Measurements from ENCODE around the gene POR.
"Not testable (repeated sequence)": the region's sequence is repeated elsewhere in the genome, so short reads cannot be mapped to it uniquely, and the experiment has no call there.

The POR gene

DNA sequence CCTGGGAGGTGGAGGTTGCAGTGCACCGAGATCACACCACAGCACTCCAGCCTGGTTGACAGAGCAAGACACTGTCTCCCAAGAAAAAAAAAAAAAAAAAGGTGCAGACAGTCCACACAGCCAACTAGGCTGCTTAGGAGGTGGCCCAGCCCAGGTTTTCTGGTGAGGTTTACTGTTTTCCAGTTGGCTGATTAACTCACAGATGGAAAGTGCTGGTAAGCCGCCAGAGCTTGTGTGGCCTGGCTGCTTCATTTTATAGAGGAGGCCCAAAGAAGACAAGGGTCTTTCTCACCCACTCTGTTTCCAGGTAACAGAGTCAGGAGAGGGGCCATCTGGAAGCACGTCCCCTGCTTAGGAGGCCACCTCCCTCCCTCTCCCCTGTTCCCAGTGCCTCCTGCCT, 29.9 kb upstream of the POR start:
- no peak for DNase-seq (ENCODE audit: low spot score)

DNA sequence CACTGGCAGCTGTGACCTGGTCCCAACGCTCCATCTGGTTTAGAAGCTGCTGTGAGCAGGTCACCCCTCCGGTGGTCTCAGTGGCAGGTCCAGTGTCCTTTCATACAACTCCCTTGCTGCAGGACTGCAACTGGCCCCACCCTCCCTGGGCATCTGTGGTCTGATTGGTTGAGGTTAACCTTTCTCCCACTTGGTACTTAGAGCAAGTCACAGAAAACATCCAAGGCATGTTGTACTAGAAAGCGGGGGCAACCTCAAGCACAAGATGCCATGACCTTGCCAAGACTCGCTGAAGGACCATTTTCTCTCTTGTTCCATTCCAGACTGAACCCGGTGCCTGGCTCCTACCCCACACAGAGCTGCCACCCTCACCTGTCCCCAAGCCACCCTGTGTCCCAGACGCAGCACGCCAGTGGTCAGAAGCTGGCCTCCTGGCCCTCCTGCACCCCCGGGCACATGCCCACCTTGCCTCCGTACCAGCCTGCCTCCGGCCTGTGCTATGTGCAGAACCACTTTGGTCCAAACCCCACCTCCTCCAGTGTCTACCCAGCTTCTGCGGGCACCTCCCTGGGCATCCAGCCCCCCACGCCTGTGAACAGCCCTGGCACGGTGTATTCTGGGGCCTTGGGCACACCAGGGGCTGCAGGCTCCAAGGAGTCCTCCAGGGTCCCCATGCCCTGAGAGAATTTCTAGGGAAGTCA, 27.1 kb upstream of the POR start:
- DNase-seq (ENCODE audit: low spot score) = no peak

DNA sequence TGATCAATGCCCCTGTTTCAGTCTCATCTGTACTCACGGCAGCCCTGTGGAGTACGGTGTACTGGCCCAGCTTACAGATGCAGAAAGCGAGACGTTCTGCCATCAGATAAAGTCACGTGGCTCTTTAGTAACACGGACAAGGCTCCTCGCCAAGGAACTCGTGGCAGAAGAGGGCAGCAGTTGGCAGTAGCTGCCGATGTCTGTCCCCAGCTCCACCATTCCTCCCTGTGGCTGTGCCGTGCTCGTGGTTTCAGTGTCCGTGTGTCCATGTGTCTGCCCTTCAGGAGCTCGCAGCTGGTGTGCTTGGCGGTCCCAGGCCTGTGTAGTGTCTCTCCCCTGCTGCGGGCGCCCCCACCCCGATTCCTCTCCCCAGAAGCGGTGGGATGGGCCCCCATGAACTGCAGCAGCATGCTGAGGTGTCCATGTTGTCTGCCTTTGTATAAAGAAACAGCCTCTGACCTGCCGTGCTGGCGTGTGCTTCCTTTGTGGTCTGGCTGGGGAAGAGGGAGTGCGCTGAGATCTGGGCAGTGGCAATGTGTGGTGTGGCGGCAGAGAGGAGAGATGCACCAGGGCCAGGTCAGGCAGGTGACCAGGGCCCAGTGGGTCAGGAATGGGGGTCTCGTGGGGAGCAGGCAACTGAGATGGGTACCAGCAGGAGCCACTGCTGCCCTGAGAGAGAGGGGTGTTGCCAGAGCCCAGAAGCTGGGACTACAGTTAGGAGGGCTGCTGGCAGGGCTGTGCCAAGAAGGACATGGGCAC, 26.3 kb upstream of the POR start:
- DNase-seq (ENCODE audit: low spot score) = no peak

DNA sequence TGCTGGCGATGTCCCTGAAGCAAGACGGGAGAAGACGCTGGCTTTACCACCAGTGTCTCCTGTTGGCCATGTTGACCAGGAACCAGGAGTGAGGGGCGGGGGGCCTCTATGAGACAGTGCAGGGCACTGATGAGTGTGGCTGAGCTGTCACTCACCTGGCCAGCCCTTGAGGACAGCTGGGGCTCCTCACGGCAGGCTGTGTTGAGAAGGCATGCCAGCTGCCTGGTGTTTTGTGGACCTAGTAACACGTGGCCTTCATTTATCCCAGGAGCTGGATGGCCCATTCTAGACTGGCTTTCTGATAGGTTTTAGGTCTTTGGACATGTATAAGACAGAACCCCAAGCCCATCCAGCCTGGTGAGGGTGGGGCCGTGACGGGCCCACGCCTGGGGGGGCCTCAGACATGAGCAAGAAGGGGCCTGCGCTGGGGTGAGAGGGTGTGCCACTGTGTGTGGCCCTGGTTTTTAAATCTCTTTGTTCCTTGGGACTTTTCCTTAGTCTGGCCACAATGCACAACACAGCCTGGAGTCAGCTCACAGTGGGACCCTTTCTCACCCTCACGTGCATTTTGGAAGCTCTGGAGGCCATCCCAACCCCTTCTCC, 25.6 kb upstream of the POR start:
- no peak for DNase-seq (ENCODE audit: low spot score)

DNA sequence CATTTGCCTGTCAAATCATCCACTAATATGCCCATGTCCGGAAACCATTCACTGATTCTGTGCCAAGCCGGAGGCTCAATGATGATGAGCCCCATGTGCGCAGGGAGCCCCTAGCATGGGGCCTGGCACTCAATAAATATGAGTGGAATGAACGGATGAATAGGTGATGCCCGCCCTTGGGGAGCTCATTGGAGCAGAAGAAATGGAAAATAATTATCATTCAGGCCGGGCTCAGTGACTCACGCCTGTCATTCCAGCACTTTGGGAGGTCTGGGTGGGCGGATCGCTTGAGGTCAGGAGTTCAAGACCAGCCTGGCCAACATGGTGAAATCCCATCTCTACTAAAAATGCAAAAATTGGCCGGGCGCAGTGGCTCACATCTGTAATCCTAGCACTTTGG, 25.1 kb upstream of the POR start:
- DNase-seq (ENCODE audit: low spot score) = no peak

DNA sequence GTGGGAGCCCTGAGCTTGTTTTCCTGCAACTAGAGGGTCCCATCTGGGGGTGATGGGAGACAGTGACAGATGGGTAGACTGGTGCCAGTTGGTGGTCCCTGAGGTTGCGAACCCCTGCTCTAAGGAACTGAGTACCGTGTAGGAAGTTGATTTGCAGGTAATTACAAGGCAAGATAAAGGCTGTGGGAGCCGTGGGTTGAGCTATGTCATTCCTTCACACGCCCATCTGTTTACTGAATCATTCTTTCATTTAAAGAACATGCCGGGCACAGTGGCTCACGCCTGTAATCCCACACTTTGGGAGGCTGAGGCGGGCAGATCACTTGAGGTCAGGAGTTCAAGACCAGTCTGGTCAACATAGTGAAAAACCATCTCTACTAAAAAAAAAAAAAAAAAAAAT, 23.7 kb upstream of the POR start:
- not testable (repeated sequence) for DNase-seq (ENCODE audit: low spot score)

DNA sequence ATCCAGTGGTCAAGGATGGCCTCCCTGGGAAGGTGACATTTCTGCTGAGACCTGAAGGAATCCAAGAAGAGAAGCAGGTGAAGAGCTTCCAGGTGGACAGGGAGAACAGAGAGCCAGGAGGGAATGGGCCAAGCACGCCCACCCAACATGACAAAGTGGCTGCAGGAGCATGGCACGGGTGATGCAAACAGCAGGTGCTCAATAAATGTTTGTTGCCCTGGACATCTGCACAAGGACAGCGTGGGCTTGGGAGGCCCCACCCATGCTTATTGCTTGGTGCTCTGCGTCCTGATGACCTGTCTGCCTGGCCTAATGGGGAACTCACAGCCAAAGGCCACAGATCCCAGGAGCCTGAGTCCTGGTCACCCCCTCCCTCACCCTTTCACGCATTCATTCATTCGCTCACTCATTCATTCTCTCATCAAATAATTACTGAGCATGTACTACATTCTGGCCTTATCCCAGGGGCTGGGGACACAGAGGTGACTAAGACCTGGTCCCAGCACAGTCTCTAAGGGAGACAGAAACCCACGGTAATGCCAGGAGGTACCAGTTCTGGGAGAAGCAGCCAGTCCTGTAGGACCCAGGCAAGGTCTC, 23.0 kb upstream of the POR start:
- no peak for DNase-seq (ENCODE audit: low spot score)

DNA sequence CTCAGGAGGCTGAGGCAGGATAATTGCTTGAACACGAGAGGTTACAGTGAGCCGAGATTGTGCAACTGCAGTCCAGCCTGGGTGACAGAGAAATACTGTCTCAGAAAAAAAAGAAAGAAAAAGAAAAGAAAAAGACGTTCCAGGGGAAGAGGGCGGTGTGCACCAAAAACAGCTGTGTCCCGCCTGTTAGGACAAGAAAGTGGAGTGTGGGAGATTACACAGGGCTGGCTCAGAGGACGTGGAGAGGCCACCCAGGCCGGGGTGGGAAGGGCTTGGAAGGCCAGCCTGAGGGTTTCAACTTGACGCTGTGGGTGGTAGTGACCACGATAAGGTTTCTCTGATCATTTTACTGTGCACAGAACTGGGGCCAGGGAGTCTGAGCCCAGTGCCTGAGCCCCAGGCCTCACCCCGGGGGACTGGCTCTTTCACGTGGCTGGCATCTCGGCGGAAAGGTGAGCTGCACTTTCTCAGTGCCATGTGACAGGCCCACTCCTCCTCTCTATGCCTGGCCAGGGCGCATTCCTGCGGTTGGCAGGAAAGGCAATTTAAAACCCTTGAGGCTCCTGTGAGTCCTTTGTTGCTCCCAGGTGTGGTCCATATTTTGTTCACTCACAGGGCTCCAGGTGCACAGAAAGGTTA, 22.2 kb upstream of the POR start:
- no peak for DNase-seq (ENCODE audit: low spot score)

DNA sequence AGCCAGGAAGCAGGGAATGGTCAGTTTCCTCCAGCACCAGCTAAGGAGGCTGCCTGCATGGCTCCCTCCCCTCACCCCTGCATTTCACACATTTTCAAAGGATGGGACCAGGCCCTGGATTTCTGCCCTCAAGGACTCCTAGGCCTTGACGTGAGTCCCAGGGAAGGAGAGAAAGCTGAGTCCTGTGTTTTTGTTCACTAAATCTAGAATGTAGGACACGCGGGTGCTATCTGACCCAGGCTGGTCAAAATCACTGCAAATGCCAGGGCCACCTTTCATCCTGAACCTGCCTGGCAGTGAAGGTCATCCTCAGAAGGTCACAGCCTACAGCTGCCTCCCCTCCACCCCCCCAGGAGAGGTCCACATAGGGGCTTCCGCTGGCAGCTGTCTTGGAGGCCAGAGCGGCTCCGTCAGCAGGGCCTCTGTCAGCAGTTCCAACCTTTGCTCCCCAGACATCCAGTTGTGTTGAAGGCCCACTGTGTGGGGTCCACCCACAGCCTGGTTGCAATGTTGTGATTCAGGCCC, 18.1 kb upstream of the POR start:
- no peak for DNase-seq (ENCODE audit: low spot score)

DNA sequence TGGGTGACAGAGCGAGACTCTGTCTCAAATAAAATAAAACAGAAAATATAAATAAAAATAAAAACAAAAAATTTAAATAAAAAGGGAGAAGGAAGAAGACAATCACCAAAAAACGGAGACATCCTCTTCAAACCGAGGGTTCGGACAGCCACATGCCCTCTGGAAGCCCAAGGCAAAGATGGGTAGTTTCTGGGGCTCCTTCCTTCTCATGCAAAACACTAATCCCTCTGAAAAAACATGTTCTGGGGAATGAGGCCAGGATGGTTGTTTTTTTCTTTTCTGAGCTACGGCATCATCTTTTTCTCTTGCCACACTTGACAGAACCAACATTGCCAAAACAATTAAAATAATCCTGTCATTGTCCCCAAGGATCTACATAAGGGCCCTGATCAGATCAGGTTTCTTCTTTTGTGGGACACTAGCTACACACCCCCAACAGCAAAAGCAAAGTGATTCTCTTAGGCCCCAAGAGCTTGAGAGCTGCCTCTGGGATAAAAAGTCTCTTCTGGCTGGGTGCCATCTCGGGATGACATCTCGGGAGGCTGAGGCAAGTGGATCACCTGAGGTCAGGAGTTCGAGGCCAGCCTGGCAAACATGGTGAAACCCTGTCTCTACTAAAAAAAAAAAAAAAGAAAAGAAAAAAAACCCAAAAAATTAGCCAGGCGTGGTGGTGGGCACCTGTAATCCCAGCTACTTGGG, 14.2 kb upstream of the POR start:
- no peak for DNase-seq (ENCODE audit: low spot score)

DNA sequence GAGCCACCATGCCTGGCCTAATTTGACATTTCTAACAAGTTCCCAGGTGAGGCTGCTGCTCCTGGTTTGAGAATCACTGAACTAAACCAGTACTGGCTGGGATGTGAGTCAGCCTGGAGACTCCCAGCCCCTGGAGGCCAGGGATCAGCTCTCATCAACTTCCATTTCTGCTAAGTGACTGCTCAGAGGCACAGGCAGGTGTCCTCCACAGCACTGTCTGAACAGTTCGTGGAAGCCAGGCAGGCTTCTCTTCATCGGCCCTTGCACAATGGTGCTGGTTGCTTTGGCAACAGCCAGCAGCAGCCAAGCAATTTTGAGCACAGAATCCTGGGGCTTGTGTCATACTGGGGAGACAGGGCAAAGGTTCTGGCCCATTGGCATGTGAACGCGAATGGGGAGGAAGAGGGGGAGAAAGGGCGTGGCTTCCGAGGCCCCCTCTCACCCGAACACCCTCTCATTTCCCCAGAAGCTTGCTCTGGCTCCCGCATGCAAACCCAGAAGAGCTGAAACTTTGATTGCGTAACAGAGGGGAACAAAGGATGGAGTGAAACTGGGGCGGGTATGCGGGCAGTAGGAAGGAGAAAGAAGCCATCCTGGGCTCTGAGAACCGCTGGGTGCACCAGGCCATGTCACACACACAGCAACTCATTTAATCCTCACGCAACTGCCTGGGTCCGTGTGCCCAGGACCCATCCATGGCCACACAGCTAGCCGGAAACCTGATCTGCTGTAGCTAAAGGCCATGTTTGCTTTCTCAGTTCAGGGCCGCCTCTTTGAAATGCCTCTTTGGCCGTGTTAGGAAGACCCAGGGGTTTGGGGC, 9.0 kb upstream of the POR start:
- DNase-seq (ENCODE audit: low spot score) = no peak

DNA sequence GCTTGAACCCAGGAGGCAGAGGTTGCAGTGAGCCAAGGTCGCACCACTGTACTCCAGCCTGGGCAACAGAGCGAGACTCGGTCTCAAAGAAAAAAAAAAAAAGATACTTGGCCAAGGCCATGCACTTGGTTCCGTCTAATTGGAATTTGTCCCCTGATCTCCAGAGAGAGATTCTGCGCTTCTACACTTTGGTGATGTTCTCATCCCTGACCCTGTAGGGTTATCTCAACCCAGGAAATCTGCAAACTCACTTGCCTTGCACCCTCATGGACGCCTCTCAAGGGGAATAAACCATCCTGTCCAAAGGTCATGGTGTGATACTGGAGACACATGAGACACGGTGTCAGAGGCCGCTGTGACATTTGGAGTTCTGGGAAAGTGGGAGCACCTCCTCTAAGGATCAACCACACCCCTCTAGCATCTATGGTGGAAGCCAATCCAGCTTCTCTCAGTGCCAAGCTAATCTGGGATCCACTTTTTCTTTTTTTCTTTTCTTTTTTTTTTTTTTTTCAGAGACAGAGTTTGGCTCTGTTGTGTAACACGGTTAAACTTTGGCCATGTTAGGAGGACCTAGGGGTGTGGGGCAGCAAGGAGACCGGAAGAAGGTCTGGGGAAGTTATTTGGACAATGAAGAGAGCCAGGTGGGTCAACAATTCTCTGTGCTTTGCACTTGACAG, 7.8 kb upstream of the POR start:
- no peak for DNase-seq (ENCODE audit: low spot score)

DNA sequence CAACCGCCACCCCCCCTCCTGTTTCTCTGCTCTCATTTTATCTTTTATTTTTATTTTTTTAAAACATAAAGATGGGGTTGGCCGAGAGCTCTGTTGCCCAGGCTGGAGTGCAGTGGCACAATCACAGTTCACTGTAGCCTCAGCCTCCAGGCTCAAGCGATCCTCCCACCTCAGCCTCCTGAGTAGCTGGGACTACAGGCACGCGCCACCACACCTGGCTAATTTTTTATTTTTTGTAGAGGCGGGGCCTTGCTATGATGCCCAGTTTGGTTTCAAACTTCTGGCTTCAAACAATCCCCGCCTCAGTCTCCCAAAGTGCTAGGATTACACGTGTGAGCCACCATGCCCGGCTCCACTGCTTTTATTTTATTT, 7.3 kb upstream of the POR start:
- DNase-seq (ENCODE audit: low spot score) = not testable (repeated sequence)

DNA sequence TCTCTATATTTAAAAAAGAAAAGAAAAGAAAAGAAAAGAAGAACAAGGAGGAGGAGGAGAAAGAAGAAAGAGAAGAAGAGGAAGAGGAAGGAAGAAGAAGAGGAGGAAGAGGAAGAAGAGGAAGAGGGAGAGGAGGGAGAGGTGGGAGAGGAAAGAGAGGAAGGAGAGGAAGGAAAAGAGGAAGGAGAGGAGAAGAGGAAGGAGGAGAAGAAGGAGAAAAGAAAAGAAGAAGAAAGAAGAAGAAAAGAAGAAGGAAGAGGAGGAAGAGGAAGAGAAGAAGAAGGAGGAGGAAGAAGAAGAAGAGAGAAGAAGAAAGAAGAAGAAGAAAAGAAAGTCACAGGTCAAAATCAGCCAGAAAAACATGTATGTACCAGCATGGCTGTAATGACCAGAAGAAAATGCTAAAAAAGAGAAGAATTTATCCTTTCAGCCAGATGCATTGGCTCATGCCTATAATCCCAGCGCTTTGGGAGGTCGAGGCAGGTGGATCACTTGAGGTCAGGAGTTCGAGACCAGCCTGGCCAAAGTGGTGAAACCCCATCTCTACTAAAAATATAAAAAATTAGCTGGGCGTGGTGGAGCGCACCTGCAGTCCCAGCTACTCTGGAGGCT, 5.3 kb upstream of the POR start:
- DNase-seq (ENCODE audit: low spot score) = no peak

DNA sequence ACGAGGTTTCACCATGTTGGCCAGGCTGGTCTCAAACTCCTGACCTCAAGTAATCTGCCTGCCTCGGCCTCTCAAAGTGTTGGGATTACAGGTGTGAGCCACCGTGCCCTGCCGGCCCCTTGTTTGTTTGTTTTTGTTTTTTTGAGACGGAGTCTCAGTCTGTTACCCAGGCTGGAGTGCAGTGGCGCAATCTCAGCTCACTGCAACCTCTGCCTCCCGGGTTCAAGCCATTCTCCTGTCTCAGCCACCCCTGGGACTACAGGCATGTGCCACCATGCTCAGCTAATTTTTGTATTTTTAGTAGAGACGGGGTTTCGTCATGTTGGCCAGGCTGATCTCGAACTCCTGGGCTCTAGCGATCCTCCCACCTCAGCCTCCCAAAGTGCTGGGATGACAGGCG, 3.8 kb upstream of the POR start:
- DNase-seq (ENCODE audit: low spot score) = not testable (repeated sequence)

DNA sequence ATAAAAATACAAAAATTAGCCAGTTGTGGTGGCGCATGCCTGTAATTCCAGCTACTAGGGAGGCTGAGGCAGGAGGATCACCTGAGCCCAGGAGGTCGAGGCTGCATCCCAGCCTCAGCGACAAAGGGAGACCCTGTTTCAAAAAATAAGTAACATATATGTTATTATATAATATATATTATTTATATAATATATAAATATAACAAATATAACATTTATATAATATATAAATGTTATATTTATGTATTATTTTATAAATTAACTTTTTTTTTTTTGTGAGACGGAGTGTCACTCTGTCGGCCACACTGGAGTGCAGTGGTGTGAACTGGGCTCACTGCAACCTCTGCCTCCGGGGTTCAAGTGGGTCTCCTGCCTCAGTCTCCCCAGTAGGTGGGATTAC, 1.5 kb upstream of the POR start:
- DNase-seq (ENCODE audit: low spot score) = no peak

DNA sequence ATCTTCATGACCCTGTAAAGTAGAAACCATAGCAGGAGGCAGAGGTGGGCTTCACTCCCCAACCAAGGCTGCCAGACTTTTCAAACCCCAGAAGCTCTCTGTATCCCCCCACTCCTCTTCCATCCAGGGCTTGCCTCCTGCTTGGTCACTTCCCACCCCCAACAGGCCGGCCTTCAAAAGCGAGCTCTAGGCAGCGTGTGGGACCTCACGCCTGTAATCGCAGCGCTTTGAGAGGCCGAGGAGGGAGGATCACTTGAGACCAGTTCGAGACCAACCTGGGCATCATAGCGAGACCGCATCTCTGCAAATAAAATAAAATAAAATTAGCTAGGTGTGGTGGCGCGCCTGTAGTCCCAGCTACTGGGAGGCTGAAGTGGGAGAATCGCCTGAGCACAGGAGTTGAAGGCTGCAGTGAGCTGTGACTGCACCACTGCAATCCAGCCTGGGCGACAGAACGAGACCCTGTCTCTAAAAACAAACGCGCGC, 743 bp upstream of the POR start:
- no peak for DNase-seq (ENCODE audit: low spot score)

DNA sequence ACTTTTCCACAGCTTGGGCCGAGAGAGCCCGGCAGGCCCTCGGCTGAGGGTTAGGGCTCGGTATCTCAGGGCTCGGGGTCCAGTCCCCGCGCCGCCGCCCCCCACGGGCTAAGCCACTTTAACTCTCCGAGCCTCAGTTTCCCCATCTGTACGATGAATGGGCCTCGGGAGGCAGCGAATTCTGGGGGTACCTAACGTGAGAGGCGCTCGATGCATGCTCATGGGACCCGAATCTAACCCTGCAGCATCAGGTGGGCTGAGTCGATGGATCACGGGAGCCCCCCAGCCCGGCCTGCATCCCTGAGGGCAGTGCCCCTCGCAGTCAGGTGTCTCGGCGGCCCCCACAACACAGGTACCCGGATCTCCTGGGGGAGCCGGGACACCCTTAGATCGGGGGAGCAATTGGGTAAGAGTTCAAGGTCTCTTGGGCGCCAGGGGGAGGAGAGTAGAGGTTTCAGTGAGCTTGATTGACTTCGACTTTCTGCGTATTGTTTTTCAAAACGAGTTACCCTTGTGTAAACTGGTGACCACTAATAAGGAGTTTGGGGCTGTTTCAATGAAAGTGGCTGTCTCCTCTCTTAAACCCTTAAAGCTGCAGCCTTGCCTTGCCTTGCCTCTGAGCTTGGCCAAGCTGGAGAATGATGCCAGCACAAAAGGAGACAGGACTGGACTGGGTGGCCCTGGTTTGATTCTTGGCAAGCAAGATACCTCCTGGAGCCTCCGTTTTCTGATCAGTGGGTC, 631 bp downstream of the POR start:
- DNase-seq (ENCODE audit: low spot score) = no peak

DNA sequence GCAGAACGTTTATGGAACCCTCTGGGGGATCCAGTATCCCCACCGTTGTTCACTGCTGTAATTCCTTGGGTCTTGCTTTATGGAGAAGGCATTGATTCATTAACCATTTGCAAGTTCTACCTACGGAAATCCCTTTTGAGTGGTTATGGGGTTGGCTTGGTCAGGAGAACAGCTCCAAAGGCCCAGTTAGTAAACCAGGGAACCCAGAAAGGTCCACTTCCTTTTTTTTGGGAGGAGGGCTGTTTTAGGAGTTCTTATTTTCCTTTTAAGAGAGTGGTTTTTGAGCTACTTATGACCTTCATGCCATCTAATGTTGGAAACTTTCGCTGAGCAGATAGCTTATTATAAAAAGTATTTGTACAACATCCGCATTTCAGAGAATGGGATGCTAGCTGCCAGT, 1.3 kb downstream of the POR start:
- no peak for DNase-seq (ENCODE audit: low spot score)
